Right lobe of liver (tissue), 4 donors: Measurements from ENCODE around the gene CNTLN.

Experiments used
- POLR2A ChIP-seq: fragments of 450-650 bp; IDR thresholded peaks from one replicate; pipeline ENCODE4 v1.6.1; 2017; ENCODE audit warnings: antibody characterized with exemption, mild to moderate bottlenecking
- TF ChIP-seq, protein P1 (sequence below), 4 donors: fragments of 200-600 bp in 3 of 4; fragments of 450-650 bp in 1 of 4; IDR thresholded peaks; one replicate each; pipeline versions ENCODE4 v1.5.1 to v1.8.0; 2016 to 2022; ENCODE audit warnings: antibody characterized with exemption in 4 of 4, mild to moderate bottlenecking in 2 of 4
- donor health status: DM: no; HTN: no; CAD: no.
- donor health status: DM: no; HTN: no; CAD: no.
- donor health status: DM: no; HTN: yes; CAD: no.

DNA sequence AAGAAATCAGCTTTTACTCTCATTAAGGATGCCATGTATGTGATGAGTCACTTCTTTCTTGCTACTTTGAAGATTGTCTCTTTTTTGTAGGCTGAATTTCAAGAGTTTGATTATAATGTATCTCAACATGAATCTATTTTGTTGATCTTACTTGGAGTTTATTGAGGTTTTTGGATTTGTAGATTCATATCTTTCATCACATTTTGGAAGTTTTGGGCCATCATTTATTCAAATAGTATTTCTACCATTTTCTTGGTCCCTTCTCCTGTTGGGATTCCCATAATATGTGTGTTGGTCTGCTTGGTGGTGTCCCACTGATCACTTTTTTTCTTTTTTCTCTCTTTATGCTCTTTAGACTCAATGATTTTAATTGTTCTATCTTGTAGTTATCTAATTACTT, 116.3 kb downstream of the CNTLN start:
- TF ChIP-seq, protein P1, sequence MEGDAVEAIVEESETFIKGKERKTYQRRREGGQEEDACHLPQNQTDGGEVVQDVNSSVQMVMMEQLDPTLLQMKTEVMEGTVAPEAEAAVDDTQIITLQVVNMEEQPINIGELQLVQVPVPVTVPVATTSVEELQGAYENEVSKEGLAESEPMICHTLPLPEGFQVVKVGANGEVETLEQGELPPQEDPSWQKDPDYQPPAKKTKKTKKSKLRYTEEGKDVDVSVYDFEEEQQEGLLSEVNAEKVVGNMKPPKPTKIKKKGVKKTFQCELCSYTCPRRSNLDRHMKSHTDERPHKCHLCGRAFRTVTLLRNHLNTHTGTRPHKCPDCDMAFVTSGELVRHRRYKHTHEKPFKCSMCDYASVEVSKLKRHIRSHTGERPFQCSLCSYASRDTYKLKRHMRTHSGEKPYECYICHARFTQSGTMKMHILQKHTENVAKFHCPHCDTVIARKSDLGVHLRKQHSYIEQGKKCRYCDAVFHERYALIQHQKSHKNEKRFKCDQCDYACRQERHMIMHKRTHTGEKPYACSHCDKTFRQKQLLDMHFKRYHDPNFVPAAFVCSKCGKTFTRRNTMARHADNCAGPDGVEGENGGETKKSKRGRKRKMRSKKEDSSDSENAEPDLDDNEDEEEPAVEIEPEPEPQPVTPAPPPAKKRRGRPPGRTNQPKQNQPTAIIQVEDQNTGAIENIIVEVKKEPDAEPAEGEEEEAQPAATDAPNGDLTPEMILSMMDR (IDR thresholded peaks at IDR 0.05): no peak
- no peak for TF ChIP-seq POLR2A
